ENCODE results near the gene TMEM131L. TPM values are rescaled to one million over a fixed set of nuclear protein-coding genes. Genes with fewer than 3 reads are reported as not detected.

Gene TMEM131L
- polyA plus RNA-seq, 3 donors = 11.2 to 58.3 (median 26.0) TPM

GRCh38 chr4:153419029-153419428 lies 47.1 kb upstream of the TMEM131L start:
- Mint-ChIP-seq H3K9me3 (peaks cover 0 to 2% (median 0%) of the 10 kb centered on the region in 7 donors), H3K36me3 (peaks cover 0 to 7% of the 10 kb centered on the region in 2 donors), H3K27ac (no peak overlapping the region), H3K27me3 (ENCODE audit: low read depth in 3 of 3) (peaks cover 0 to 5% (median 2%) of the 10 kb centered on the region in 3 donors), H3K4me3 (no peak overlapping the region), H3K4me1 (peaks cover 2% of the 10 kb centered on the region)
- Histone ChIP-seq H3K4me2 (replicated peaks; ENCODE audit: extremely low read depth, low read length, poor library complexity, severe bottlenecking) (no peak overlapping the region), H4K20me1 (ENCODE audit: insufficient read depth, low read length) (no peaks in the 10 kb centered on the region), H3K79me2 (ENCODE audit: insufficient read depth, low read length) (no peaks in the 10 kb centered on the region), H3K27ac (ENCODE audit: low read depth in 1 of 2, low read length in 2 of 2) (no peak overlapping the region), H3K9ac (ENCODE audit: insufficient read depth, low read length, poor library complexity, severe bottlenecking) (no peak overlapping the region), H3K4me3 (replicated peaks in 1 of 3; ENCODE audit: low read depth in 2 of 3, low read length in 3 of 3) (no peak overlapping the region), H3K9me3 (replicated peaks in 1 of 2; ENCODE audit: control insufficient read depth in 1 of 2, insufficient read depth in 1 of 2, low read length in 2 of 2) (no peaks in the 10 kb centered on the region), H3K36me3 (replicated peaks in 1 of 2; ENCODE audit: control insufficient read depth in 1 of 2, insufficient read depth in 2 of 2, low read length in 2 of 2) (no peaks in the 10 kb centered on the region), H2AFZ (ENCODE audit: insufficient read depth, low read depth, low read length, poor library complexity, severe bottlenecking) (peak overlapping the region; percentile 30), H3K27me3 (ENCODE audit: control insufficient read depth in 2 of 2, insufficient read depth in 2 of 2, low read length in 2 of 2) (no peaks in the 10 kb centered on the region), H3K4me1 (ENCODE audit: control insufficient read depth in 1 of 2, insufficient read depth in 2 of 2, low read length in 2 of 2) (no peaks in the 10 kb centered on the region)
- TF ChIP-seq, protein P1, sequence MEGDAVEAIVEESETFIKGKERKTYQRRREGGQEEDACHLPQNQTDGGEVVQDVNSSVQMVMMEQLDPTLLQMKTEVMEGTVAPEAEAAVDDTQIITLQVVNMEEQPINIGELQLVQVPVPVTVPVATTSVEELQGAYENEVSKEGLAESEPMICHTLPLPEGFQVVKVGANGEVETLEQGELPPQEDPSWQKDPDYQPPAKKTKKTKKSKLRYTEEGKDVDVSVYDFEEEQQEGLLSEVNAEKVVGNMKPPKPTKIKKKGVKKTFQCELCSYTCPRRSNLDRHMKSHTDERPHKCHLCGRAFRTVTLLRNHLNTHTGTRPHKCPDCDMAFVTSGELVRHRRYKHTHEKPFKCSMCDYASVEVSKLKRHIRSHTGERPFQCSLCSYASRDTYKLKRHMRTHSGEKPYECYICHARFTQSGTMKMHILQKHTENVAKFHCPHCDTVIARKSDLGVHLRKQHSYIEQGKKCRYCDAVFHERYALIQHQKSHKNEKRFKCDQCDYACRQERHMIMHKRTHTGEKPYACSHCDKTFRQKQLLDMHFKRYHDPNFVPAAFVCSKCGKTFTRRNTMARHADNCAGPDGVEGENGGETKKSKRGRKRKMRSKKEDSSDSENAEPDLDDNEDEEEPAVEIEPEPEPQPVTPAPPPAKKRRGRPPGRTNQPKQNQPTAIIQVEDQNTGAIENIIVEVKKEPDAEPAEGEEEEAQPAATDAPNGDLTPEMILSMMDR (IDR thresholded peaks at IDR 0.05) = no peak
- intact Hi-C loops (cut with micrococcal nuclease) = no loop called here
- DNase-seq = no peak
- WGBS (ENCODE audit: insufficient coverage) = 100% methylated on average over 1 of the region's 5 CpGs

DNA sequence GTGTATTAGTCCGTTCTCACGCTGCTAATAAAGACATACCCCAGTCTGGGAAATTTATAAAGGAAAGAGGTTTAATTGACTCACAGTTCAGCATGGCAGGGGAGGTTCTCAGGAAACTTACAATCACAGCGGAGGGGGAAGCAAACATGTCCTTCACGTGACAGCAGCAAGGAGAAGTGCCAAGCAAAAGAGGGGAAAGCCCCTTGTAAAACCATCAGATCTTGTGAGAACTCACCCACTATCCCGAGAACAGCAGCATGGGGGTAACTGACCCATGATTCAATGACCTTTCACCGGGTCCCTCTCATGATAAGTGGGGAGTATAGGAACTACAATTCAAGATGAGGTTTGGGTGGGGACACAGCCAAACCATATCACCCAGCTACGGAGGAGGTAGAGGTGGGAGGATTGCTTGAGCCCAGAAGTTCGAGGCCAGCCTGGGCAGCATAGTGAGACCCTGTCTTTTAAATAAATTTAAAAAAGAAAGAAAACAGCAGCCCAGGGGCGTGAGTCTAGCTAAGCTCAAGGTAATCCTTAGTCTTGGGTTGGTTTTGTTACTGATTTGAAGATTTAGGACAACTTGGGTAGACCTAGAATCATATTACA lies 46.4 kb upstream of the TMEM131L start:
- Histone ChIP-seq H3K27me3 (ENCODE audit: control insufficient read depth in 2 of 2, insufficient read depth in 2 of 2, low read length in 2 of 2) (no peaks in the 10 kb centered on the region), H3K79me2 (ENCODE audit: insufficient read depth, low read length) (no peaks in the 10 kb centered on the region), H4K20me1 (ENCODE audit: insufficient read depth, low read length) (no peaks in the 10 kb centered on the region), H3K9me3 (replicated peaks in 1 of 2; ENCODE audit: control insufficient read depth in 1 of 2, insufficient read depth in 1 of 2, low read length in 2 of 2) (no peaks in the 10 kb centered on the region), H3K4me3 (replicated peaks in 1 of 3; ENCODE audit: low read depth in 2 of 3, low read length in 3 of 3) (no peak overlapping the region), H3K4me2 (replicated peaks; ENCODE audit: extremely low read depth, low read length, poor library complexity, severe bottlenecking) (no peak overlapping the region), H3K27ac (ENCODE audit: low read depth in 1 of 2, low read length in 2 of 2) (no peak overlapping the region), H3K36me3 (replicated peaks in 1 of 2; ENCODE audit: control insufficient read depth in 1 of 2, insufficient read depth in 2 of 2, low read length in 2 of 2) (no peaks in the 10 kb centered on the region), H3K4me1 (ENCODE audit: control insufficient read depth in 1 of 2, insufficient read depth in 2 of 2, low read length in 2 of 2) (no peaks in the 10 kb centered on the region), H3K9ac (ENCODE audit: insufficient read depth, low read length, poor library complexity, severe bottlenecking) (no peak overlapping the region), H2AFZ (ENCODE audit: insufficient read depth, low read depth, low read length, poor library complexity, severe bottlenecking) (peak overlapping the region; percentile 30)
- TF ChIP-seq, protein P1 (IDR thresholded peaks at IDR 0.05) = no peak
- Mint-ChIP-seq H3K4me1 (peaks cover 2% of the 10 kb centered on the region), H3K27me3 (ENCODE audit: low read depth in 3 of 3) (peaks cover 0 to 5% (median 2%) of the 10 kb centered on the region in 3 donors), H3K36me3 (peaks cover 0 to 7% of the 10 kb centered on the region in 2 donors), H3K4me3 (no peak overlapping the region), H3K9me3 (peaks cover 0 to 2% (median 0%) of the 10 kb centered on the region in 7 donors), H3K27ac (no peak overlapping the region)
- peak in 2 of 3 donors; percentile 21 to 66 for DNase-seq
- intact Hi-C loops (cut with micrococcal nuclease) = no loop called here
- 80% methylated on average over 2 of the region's 9 CpGs for WGBS (ENCODE audit: insufficient coverage)

Data from CD14-positive monocyte (primary cell).